NT2/D1 (cell line): ENCODE results near the gene CPNE5.

Source experiments
- SUZ12 ChIP-seq: IDR thresholded peaks from 2 replicates; pipeline ENCODE4 v1.6.1; 2011; ENCODE audit not compliant: insufficient read length, insufficient read depth; ENCODE audit errors: extremely low read depth
- YY1 ChIP-seq: IDR thresholded peaks from 2 replicates; pipeline ENCODE4 v1.6.1; 2011; ENCODE audit not compliant: insufficient read length, insufficient read depth

DNA sequence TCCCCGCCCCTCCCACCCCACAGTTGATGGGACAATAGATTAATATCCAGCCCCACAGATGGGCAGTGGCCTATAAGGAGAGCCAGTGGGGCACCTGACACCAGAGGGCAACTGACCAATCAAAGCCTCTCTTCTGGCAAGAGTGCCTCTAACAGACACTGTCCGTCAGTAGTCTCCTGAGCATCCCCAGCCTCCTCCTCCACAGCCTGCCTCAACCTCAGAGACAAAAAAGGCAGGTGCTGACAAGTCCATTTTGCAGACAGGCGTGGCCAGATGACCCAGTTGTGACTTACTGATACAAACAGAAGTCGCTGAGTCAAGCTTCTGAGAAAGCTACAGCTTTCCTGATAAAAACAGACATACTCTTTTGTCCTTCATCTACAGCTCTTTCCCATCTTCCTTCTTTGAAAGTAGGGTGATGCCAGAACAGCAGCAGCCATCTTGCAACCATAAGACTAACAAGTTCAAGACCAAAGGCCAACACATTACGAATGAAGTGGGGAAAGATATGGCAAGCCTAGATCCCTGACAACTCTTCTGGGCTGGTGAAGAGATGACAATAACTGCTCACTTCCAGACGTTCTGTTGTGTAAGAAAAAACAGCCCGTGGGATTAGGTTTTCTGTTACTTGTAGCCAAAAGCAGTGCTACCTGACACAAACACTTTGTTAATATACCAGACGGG lies 23.1 kb upstream of the CPNE5 start:
- TF ChIP-seq SUZ12 (no peak), YY1 (no peak)
